ENCODE results near the gene IFTAP.

Gene IFTAP

DNA sequence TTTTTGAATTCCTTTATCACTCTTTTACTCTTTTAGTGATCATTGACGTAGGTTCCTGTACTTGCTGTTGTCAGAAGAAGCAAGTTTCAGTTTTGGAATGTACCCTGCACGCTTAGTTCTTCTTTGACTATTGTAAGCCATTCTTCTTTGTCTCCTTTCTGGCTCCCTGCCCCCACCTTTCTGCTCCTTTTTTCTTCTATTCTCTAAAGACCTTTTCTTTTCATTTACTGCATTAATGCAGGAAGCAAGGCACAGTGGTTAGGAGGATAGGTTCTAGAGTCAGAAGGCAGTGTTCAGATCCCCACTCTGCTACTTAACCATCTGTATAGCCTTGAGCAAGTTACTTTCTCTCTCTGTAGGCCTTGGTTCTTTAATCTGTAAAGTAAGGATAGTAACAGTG is 37.5 kb downstream of the IFTAP start:
- no peak overlapping the region for H3K4me2 ChIP-seq (ENCODE audit: insufficient read depth, low read length)
- H3K9ac ChIP-seq (ENCODE audit: low read depth, low read length), result no peak overlapping the region

GRCh38 chr11:36635066-36635862 is 41.0 kb downstream of the IFTAP start:
- TF ChIP-seq, protein P1, sequence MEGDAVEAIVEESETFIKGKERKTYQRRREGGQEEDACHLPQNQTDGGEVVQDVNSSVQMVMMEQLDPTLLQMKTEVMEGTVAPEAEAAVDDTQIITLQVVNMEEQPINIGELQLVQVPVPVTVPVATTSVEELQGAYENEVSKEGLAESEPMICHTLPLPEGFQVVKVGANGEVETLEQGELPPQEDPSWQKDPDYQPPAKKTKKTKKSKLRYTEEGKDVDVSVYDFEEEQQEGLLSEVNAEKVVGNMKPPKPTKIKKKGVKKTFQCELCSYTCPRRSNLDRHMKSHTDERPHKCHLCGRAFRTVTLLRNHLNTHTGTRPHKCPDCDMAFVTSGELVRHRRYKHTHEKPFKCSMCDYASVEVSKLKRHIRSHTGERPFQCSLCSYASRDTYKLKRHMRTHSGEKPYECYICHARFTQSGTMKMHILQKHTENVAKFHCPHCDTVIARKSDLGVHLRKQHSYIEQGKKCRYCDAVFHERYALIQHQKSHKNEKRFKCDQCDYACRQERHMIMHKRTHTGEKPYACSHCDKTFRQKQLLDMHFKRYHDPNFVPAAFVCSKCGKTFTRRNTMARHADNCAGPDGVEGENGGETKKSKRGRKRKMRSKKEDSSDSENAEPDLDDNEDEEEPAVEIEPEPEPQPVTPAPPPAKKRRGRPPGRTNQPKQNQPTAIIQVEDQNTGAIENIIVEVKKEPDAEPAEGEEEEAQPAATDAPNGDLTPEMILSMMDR (IDR thresholded peaks at IDR 0.05; ENCODE audit: borderline replicate concordance, extremely low read depth, low read length, poor library complexity, severe bottlenecking), result no peak
- TF ChIP-seq EZH2 (IDR thresholded peaks at IDR 0.05; ENCODE audit: borderline replicate concordance, low read depth, low read length, severe bottlenecking), result no peak
- ATAC-seq (ENCODE audit: insufficient read depth, low read depth) (no peak), DNase-seq (no peak)
- Histone ChIP-seq H3K4me2 (ENCODE audit: insufficient read depth, low read length) (no peak overlapping the region), H3K36me3 (ENCODE audit: insufficient read depth, low read length) (no peaks in the 10 kb centered on the region), H4K20me1 (ENCODE audit: insufficient read depth, low read length) (no peaks in the 10 kb centered on the region), H3K27ac (ENCODE audit: low read length) (no peak overlapping the region), H3K27me3 (ENCODE audit: insufficient read depth, low read length, poor library complexity) (no peaks in the 10 kb centered on the region), H3K9me3 (ENCODE audit: insufficient read depth, low read length, severe bottlenecking) (no peaks in the 10 kb centered on the region), H3K79me2 (ENCODE audit: insufficient read depth, low read length) (no peaks in the 10 kb centered on the region), H3K9ac (ENCODE audit: low read depth, low read length) (no peak overlapping the region), H2AFZ (ENCODE audit: low read depth, low read length) (0 out of 2 replicates have a peak overlapping the region, but pooled peaks have one; percentile 16), H3K4me1 (ENCODE audit: insufficient read depth, low read length) (peaks cover 27% of the 10 kb centered on the region), H3K4me3 (ENCODE audit: low read depth in 1 of 2, low read length in 2 of 2) (no peak overlapping the region)

More for the DNA sequence above, 37.5 kb downstream of the IFTAP start:
- ATAC-seq (ENCODE audit: insufficient read depth, low read depth) (peak; percentile 78), DNase-seq (peak; percentile 39)
- Histone ChIP-seq H2AFZ (ENCODE audit: low read depth, low read length) (peak overlapping the region; percentile 57), H3K9me3 (ENCODE audit: insufficient read depth, low read length, severe bottlenecking) (no peaks in the 10 kb centered on the region), H3K79me2 (ENCODE audit: insufficient read depth, low read length) (no peaks in the 10 kb centered on the region), H3K27ac (ENCODE audit: low read length) (peak overlapping the region; percentile 61), H3K4me1 (ENCODE audit: insufficient read depth, low read length) (peaks cover 56% of the 10 kb centered on the region), H3K36me3 (ENCODE audit: insufficient read depth, low read length) (no peaks in the 10 kb centered on the region), H4K20me1 (ENCODE audit: insufficient read depth, low read length) (no peaks in the 10 kb centered on the region), H3K27me3 (ENCODE audit: insufficient read depth, low read length, poor library complexity) (no peaks in the 10 kb centered on the region), H3K4me3 (ENCODE audit: low read depth in 1 of 2, low read length in 2 of 2) (no peak overlapping the region)
- TF ChIP-seq EZH2 (IDR thresholded peaks at IDR 0.05; ENCODE audit: borderline replicate concordance, low read depth, low read length, severe bottlenecking), result no peak
- TF ChIP-seq, protein P1 (IDR thresholded peaks at IDR 0.05; ENCODE audit: borderline replicate concordance, extremely low read depth, low read length, poor library complexity, severe bottlenecking), result no peak

DNA sequence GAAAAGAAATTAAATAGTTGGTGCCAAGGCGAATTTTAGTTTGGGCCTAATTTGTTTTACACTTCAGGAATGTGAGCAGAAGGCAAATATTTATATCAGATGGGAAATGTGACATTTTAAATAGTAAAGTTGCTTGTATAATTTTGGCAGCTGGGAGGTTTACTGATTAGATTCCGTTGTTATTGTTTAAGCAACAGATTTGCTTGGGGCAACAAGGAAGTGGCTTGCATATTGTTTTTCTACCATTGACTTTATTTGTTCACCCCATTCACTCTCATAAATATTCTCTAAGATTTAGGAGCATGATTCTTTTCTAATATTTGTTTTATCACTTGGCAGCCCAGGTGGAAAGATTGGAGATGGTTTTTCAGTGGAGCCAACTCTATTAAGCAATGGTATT is 44.3 kb downstream of the IFTAP start:
- Histone ChIP-seq H3K4me3 (ENCODE audit: low read depth in 1 of 2, low read length in 2 of 2) (no peak overlapping the region), H3K27ac (ENCODE audit: low read length) (no peak overlapping the region), H3K36me3 (ENCODE audit: insufficient read depth, low read length) (no peaks in the 10 kb centered on the region), H4K20me1 (ENCODE audit: insufficient read depth, low read length) (no peaks in the 10 kb centered on the region), H3K79me2 (ENCODE audit: insufficient read depth, low read length) (no peaks in the 10 kb centered on the region), H3K4me1 (ENCODE audit: insufficient read depth, low read length) (no peaks in the 10 kb centered on the region), H3K9me3 (ENCODE audit: insufficient read depth, low read length, severe bottlenecking) (no peaks in the 10 kb centered on the region), H3K9ac (ENCODE audit: low read depth, low read length) (no peak overlapping the region), H2AFZ (ENCODE audit: low read depth, low read length) (no peak overlapping the region), H3K4me2 (ENCODE audit: insufficient read depth, low read length) (no peak overlapping the region), H3K27me3 (ENCODE audit: insufficient read depth, low read length, poor library complexity) (no peaks in the 10 kb centered on the region)
- DNase-seq, result no peak
- ATAC-seq (ENCODE audit: insufficient read depth, low read depth), result no peak
- no peak for TF ChIP-seq EZH2 (IDR thresholded peaks at IDR 0.05; ENCODE audit: borderline replicate concordance, low read depth, low read length, severe bottlenecking)
- TF ChIP-seq, protein P1 (IDR thresholded peaks at IDR 0.05; ENCODE audit: borderline replicate concordance, extremely low read depth, low read length, poor library complexity, severe bottlenecking), result no peak
